NCI-H82 treated with DMSO at 0.1 percent for 48 hours (cell line): ENCODE data around the gene FALEC.
"Not testable (repeated sequence)": the region's sequence is repeated elsewhere in the genome, so short reads cannot be mapped to it uniquely, and the experiment has no call there.

Experiments
- DNase-seq: peaks from one replicate; lab custom pipeline; 2025; ENCODE audit not compliant: unreplicated experiment; lab: John Stamatoyannopoulos, UW

FALEC gene

DNA sequence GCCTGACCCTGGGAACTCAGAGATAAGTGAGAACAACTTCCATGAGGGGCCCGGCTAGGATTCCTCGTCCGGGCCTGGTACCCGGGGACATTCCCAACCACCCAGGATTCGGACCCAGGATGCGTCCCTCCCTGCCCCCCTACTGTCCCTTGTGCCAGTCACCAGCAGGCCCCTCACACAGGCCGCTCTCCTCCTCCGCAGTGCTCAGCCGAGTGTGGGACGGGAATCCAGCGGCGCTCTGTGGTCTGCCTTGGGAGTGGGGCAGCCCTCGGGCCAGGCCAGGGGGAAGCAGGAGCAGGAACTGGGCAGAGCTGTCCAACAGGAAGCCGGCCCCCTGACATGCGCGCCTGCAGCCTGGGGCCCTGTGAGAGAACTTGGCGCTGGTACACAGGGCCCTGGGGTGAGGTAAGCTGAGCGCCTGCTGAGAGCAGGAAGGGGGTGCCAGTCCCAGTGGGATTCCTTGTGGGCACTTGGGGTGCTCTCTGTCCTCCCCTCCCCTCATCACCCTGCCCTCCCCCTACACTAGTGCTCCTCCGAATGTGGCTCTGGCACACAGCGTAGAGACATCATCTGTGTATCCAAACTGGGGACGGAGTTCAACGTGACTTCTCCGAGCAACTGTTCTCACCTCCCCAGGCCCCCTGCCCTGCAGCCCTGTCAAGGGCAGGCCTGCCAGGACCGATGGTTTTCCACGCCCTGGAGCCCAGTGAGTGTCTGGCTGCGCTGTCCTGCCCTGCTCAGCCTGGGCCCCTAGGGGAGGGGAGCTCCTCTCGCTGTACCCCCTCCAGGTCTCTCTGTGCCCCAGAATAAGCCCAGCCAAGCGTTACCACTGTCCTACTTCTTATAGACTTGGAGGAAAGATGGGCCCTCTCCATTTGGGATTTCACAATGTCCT lies 43.5 kb downstream of the FALEC start:
- no peak for DNase-seq

DNA sequence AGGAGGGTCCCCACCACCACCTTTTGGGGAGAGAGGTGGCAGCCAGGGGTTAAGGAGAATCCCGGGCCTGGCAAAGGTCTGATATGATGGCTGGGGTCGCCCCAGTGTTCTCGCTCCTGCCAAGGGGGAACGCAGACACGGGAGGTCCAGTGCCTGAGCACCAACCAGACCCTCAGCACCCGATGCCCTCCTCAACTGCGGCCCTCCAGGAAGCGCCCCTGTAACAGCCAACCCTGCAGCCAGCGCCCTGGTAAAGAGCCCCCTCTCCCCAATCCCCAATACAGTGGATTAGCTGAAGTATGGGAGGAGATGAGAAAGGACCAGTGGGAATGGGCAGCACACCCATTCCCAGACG lies 44.1 kb downstream of the FALEC start:
- no peak for DNase-seq

DNA sequence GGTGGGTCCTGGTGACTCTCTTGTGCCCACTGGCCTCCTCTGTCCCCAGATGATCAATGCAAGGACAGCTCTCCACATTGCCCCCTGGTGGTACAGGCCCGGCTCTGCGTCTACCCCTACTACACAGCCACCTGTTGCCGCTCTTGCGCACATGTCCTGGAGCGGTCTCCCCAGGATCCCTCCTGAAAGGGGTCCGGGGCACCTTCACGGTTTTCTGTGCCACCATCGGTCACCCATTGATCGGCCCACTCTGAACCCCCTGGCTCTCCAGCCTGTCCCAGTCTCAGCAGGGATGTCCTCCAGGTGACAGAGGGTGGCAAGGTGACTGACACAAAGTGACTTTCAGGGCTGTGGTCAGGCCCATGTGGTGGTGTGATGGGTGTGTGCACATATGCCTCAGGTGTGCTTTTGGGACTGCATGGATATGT lies 44.5 kb downstream of the FALEC start:
- DNase-seq, result peak; percentile 65

DNA sequence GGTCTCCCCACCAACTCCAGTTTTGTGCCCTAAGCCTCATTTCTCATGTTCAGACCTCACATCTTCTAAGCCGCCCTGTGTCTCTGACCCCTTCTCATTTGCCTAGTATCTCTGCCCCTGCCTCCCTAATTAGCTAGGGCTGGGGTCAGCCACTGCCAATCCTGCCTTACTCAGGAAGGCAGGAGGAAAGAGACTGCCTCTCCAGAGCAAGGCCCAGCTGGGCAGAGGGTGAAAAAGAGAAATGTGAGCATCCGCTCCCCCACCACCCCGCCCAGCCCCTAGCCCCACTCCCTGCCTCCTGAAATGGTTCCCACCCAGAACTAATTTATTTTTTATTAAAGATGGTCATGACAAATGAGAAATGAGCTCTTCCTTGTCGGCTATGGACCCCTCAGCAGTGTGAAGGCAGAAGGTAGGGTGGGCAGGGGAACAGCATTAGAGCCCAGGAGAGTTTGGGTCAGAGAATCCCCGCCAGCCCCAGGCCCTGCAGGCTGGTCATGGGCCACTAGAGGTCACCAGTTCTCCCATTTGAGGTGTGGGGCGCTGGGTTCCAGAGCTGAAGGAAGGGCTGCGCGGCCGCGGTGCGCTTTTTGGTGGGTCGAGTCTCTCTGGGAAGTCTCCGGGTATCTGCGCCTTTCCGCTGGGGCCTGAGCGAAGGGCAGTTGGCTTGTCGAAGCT lies 45.2 kb downstream of the FALEC start:
- peak; percentile 90 for DNase-seq

DNA sequence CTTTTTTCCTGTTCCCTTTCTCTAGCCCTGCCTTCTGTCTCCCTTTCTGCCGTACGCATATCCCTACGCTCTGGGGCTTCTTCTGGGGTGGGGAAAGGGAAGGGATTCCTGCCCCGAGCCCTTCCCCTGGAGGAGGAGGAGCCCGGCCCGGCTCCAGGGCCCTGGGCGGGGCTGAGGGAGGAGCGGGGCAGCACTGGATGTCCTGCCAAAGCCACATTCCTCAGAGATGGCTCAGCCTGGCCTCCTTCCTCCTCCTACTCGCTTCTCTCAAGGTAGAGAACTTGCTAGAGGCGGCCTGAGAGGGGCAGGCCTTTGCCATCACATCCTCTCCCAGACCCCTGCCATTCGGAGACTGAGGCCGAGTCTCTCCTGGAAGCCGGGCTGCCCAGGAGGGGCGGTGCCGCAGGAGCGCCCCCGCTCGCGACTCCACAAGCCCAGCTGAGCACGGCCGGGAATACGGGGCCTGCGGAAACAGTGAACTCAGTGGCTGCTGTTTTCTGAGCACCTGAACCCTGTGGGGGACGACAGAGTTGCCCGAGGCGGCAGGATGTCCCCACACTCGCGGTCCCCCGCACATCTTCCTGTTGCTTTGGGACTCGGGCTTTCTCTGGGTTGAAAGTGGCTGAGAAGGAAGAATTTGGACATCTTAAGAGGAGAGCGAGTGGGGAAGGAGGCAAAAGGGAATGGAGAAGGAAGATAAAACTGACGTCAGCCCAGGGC lies 45.9 kb downstream of the FALEC start:
- DNase-seq, result peak; percentile 90

DNA sequence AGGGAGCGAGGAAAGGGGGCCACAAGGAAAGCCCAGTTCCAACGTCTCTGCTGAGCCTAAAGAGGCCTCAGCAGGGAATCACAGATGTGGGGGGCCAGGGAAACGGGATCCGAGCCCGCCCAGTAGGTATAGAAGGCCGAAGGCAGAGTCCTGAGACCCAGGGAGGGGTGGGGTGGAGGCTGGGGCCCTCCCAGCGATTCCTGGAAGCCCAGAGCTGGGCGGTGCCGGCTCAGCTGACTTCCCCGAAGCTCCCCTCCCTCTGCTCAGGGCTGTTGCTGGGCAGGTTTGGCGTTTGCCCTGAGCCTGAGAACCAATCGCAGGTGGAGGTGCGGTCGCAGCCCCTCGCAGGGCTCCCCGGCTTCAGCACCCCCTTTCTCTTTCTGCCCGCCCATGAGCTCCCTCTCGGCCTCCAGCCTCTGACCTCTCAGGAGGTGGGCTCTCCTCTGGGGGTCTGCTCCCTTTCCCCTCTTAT lies 46.5 kb downstream of the FALEC start:
- DNase-seq, result peak; percentile 43

DNA sequence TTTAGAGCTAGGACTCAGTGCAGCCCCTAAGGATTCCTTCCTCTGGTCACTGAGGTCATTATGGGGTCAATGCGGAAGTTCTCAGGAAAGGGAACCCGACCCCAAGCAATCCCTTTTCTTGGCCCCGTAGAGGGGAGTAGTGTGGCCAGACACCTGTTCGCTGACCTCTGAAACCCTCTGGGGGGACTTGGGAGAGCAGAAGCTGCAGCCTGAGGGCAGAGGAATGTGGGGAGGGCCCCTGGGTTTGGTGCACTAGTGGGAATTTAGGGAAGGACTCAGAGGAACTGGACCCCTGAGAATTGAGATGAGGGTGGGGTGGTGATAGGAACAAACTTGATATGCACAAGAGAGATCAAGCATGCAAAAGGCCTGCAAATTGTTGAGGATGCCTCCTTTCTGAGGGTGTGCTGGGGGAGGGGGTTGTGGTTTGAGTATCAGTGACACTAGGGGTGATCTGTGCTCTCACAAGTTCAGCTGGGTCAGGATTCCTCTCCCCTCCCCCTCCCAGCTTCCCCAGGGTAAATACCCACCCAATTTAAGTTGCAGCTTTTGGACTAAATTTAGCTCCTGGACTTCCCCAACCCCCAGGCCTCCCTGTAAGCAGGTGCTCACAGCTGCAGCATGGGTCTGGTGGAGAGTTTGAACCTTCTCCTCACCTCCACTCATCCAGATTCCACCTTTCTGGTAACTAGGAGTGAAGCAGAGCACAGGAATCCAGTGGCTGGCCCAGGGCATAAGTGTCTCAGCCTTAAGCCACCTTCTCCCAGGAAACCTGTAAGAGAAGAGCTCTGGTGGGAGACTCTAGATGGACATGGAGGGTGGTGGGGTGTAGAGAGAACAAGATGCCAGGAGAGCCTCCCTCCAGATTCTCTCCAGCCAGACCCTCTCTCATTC lies 47.1 kb downstream of the FALEC start:
- DNase-seq, result no peak

DNA sequence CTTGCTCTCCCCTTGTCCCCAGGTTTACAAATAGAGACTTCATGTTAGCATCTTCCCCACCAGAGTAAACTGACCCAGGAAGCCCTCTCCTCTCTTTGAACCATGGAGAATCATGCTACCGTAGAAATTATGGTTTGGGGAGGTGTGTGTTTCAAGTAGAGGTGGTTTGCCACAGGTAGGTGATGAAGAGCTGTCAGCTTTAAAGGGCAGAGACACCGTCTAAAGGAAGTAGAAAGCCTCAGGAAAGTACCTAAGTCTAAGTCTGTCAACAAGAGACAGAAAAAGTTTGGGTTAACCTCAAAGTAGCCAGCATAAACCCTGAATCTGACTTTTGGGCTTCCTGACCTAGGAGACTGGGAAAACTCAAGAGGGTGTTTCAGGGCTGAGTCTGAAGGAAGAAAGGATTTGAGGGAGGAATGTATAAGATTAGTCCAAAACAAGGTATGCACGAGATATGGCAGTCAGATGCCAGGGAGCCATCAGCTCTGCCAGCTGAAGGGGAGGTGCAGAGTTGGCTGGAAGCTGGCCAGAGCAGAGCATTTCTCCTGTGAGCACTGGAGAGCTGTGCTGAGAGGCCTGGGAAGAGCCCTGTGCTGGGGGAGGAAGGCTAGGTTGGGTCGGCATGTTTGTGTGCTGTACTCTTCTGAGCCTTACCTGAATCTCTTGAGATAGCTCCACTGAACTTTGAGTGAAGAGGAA lies 47.9 kb downstream of the FALEC start:
- no peak for DNase-seq

DNA sequence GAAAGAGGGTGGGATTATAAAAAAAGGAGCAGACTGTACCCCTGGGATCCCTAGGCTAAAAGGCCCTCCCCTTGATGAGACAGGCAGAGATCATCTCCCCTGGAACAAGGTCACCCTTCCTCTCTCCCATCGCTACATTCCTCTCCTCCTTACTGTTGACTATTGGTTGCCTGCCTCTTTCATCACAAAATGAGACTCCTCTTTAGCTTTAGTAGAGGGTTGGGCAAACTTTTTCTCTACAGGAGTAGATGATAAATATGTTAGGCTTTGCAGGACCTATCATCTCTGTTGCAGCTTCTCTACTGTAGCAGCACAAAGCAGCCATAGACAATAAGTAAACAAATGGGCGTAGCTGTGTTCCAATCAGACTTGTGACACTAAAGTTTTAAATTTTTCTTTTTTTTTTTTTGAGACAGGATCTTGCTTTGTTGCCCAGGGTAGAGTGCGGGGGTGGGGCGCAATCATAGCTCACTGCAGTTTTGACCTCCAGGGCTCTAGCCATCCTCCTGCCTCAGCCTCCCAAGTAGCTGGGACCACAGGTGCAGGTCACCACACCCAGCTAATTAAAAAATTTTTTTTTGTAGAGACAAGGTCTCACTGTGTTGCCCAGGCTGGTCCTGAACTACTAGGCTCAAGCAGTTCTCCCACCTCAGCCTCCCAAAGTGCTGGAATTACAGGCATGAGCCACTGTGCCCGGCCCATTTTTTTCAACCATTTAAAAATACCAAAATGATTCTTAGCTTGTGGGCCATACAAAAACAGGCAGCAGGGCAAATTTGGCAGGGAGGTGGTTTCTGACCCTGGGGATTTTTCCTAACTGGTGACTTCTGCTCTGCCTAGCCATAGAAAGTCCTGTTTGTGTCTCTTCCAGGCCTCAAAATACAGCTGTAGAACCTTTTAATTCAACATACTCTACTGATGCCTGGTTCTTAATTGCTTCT lies 48.8 kb downstream of the FALEC start:
- no peak for DNase-seq

DNA sequence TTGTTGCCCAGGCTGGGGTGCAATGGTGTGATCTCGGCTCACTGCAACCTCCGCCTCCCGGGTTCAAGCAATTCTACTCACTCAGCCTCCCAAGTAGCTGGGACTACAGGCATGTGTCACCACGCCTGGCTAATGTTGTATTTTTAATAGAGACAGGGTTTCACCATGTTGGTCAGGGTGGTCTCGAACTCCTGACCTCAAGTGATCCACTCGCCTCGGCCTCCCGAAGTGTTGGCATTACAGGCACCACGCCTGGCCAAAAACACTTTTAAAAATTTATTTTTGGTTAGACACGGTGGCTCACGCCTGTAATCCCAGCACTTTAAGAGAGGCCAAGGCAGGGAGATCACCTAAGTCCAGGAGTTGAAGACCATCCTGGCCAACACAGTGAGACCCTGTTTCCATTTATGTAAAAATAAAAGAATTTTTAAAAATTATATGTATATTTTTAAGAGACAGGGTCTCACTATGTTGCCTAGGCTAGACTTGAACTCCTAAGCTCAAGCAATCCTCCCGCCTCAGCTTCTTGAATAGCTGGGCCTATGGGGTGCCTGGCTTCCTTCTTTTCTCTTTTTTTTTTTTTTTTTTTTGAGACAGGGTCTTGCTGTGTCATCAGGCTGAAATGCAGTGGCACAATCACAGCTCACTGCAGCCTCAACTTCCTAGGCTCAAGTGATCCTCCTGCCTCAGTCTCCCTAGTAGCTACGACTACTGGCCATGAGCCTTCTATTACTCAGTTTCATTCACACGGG lies 49.9 kb downstream of the FALEC start:
- DNase-seq, result not testable (repeated sequence)

DNA sequence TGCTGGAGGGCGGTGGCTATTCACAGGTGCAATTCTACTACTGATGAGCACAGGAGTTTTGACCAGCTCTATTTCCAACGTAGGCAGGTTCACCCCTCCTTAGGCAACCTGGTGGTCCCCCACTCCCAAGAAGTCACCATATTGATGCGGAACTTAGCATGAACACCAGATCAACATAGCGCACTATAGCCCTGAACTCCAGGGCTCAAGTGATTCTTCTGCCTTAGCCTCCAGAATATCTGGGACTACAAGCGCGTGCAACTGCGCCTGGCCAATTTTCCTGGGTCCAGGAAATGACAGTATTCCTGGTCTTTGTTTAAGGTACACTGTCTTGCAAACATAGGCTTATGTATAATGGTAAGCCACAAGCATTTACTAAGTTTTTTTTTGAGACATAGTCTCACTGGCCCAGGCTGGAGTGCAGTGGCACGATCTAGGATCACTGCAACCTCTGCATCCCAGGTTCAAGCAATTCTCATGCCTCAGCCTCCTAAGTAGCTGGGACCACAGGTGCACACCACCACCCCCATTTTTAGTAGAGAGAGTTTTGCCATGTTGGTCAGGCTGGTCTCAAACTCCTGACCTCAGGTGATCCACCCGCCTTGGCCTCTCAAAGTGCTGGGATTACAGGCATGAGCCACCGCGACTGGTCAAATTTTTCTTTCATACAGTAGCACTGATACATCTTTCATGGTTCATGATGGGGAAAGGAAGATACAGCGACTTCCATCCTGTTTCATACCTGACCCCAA lies 51.2 kb downstream of the FALEC start:
- DNase-seq, result no peak

DNA sequence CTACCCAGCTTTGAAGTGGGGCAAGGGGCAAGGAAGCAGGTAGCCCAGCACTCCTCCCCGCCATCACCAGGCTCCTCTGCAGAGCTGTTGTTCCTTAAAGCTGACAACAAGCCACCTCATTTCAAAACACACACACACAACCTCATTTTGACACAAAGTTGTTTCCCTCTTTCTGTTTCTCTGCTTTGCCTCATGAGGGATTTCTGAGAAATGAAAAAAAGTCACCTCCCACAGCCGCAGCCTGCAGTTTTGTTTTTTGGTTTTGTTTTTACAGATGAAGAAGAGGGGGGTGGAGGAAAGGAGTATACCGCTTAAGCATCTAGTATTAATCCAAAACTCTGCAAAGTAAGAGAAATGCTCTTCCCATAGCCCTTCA lies 51.8 kb downstream of the FALEC start:
- no peak for DNase-seq

DNA sequence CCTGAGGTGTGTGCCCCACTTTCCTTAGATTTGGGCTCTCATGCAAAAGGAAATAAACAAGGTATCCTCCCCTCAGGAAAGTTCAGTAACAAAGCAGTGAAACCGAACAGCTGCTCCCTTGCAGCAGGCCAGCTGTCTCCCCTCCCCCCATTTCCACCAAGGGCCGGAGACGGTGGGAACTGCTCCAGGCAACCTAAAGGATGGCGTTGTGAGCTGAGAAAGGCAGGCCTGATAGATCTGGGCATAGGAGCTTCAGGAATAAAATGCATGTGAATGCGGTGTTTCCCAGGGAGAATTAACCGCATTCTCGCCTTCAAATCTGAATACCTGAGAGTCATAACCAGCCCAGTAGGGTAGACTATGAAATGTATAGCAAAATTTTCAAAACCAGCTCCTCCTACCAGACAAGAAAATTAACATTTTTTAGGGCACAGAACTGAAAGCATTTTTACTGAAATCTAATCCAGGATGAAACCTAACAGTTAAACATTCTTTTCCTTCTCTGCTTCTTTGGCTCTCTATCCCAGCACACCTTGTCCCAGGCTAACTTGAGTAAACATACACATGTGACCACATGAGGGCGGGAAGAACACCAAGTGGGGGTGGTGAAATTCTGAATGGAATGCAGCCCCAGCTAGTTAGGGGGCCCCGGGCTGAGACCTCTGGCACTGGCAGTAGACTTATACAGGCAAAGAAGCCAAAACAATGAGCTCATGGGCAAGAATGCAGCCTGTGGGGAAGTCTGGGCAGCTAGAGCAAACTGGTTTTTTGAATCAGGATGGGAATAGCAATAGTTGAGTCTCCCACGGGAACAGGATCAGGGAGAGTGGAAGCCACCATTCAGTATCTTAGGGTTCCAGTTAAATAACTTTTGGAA lies 52.4 kb downstream of the FALEC start:
- peak; percentile 77 for DNase-seq

DNA sequence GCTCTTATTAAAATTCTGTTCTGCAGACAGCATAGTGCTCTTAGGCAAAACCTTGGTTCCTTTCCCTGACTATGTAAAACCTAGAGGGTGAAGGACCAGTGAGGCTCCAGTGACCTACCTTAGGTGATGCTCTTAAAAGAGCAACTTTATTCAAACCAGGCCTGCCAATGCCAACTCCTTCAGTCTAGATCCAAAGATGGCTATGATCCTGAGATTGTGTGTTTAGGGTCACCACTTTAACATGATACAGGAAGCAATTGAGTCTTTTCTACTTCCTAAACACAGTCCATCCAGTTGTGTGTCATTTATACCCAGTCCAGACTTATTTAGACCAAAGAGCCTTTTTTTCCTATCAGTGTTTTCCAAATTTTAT lies 53.0 kb downstream of the FALEC start:
- no peak for DNase-seq

DNA sequence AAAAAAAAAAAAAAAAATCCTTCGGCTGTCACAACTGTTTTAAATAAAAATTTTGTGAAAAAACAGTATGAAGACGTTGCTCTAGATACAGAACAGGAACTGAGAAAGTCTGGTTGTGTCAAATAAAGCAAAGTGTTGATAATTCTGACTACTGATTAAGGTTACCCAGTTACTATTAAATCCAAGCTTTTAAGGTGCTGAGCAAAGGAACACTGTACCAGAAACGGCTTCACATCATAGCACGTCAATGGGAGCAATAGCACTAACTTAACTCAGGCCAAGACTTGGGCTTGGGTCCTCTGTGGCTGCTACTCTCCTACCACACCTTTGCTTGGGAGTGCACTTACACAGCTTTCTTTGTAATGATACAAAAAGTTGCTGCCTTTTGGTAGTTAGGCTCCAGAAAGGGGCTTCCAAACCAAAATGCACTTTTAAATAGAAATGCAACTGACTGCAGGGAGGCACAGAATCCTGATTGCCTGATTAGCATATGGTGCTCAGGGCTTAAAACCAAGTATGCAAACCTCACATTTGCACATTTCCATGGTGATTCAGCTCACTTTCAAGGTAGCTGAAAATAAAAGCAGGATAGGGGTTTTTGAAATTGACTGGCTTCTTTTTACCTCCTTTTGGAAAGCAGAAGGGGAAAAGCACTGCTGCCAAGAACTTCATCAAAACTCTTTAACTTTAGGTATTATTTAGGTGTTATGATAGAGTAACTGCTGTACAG lies 57.5 kb downstream of the FALEC start:
- no peak for DNase-seq

DNA sequence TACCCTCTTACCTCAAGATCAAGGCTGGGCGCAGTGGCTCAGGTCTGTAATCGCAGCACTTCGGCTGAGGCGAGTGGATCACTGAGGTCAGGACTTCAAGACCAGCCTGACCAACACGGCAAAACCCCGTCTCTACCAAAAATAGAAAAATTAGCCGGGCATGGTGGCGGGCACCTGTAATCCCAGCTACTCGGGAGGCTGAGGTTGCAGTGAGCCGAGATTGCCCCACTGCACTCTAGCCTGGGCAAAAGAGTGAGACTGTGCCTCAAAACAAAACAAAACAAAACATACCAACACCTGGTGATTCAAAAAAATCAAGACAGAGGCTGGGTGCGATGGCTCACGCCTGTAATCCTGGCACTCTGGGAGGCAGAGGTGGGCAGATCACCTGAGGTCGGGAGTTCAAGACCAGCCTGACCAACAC lies 58.1 kb downstream of the FALEC start:
- DNase-seq, result not testable (repeated sequence)
